Kidney epithelial cell (primary cell): ENCODE results near the gene REEP1. TPM values are rescaled to one million over a fixed set of nuclear protein-coding genes. Genes with fewer than 3 reads are reported as not detected.

Experiments used
- DNase-seq: peaks from one replicate; pipeline ENCODE4 v3.0.0-alpha.2; 2010; ENCODE audit warnings: low read depth
- H3K27me3 ChIP-seq: 2 replicates; pipeline ENCODE4 v1.6.0; 2011; ENCODE audit warnings: low read length; ENCODE audit not compliant: control insufficient read depth, insufficient read depth
- H3K36me3 ChIP-seq: 2 replicates; pipeline ENCODE4 v1.5.1; 2011; ENCODE audit warnings: low read length; ENCODE audit not compliant: control insufficient read depth, insufficient read depth
- H3K4me3 ChIP-seq: 2 replicates; pipeline ENCODE4 v1.5.1; 2011; ENCODE audit warnings: low read depth, mild to moderate bottlenecking, control low read depth, low read length
- CTCF ChIP-seq: IDR thresholded peaks from 2 replicates; pipeline ENCODE4 v1.5.1; 2011; ENCODE audit warnings: mild to moderate bottlenecking, moderate library complexity, low read length, control low read depth, inconsistent platforms; ENCODE audit not compliant: insufficient read depth, poor library complexity, severe bottlenecking
- total RNA-seq: library from RNA; depleted of rRNA; stranded (reverse); fragments of >200 nt; gene quantifications from 2 replicates; pipeline ENCODE4 v1.2.3, GENCODE V29; 2015

The REEP1 gene
- total RNA-seq, 1 donor from 2014 or later, result 1.3 TPM

- DNase-seq, result no peak
- TF ChIP-seq CTCF, result no peak
- Histone ChIP-seq H3K4me3 (no peak overlapping the region), H3K36me3 (no peaks in the 10 kb centered on the region), H3K27me3 (peaks cover 3% of the 10 kb centered on the region)
Measured at GRCh38 chr2:86292571-86293515, 44.6 kb downstream of the REEP1 start.

DNA sequence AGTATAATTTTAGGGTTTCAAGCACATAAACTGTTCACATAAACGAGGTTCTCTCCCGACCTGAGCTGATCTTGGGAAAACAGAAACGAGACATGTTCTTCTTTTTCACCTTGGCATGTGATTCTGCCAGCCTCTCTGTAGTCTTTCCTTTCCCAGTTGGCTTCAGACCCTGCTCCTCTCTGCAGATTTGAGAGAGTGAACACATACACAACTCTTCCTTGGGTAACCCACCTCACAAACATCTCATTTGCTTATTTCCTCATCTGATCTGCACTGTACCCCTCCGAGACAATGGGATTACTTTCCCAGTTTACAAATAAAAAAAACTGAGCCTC lies 46.1 kb downstream of the REEP1 start:
- H3K27me3 ChIP-seq, result peaks cover 3% of the 10 kb centered on the region
- DNase-seq, result no peak
- H3K36me3 ChIP-seq, result no peaks in the 10 kb centered on the region
- H3K4me3 ChIP-seq, result no peak overlapping the region
- TF ChIP-seq CTCF, result no peak

- H3K36me3 ChIP-seq, result no peaks in the 10 kb centered on the region
- H3K4me3 ChIP-seq, result no peak overlapping the region
- DNase-seq, result no peak
- peaks cover 5% of the 10 kb centered on the region for H3K27me3 ChIP-seq
- no peak for TF ChIP-seq CTCF
Measured at GRCh38 chr2:86290596-86291327, 46.7 kb downstream of the REEP1 start.

DNA sequence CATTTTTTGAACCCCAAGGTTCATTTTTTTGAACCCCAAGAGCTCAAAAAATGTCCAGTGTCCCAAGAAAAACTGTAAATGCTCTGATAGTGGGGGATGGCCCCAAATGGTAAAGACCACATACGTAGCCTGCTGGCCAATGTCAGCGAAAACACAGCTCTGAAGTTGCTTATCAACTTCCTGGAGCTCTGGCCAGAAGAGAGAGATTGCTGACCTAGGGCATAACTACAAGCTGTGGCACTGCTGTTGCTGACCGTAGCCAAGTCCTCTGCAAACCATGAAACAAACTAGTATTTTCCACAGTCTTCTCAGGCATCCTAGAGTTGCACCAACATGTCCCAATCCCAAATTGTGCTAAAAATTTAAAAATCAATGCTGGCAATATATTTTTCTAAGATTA lies 50.9 kb downstream of the REEP1 start:
- DNase-seq, result no peak
- peaks cover 6% of the 10 kb centered on the region for H3K27me3 ChIP-seq
- H3K4me3 ChIP-seq, result no peak overlapping the region
- H3K36me3 ChIP-seq, result no peaks in the 10 kb centered on the region
- TF ChIP-seq CTCF, result no peak

DNA sequence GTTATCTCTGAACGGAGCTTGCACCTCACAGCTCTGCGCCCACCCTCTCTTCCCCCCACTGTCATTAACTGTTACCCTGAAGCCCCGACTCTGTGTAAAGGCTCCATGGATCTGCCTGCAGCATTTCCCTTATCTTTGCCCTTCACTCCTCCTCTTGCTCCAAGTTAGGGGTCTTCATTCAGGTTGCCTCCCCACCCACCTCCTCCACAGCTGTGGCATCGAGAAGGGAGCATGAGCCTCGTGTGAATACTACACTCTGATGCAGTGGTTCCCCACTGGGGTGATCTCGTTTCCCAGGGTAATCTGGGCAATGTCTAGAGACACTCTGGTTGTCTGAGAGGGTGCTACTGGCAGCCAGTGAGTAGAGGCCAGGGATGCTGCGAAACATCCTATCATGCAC lies 51.4 kb downstream of the REEP1 start:
- TF ChIP-seq CTCF, result no peak
- H3K27me3 ChIP-seq, result peaks cover 4% of the 10 kb centered on the region
- H3K4me3 ChIP-seq, result no peak overlapping the region
- DNase-seq, result no peak
- H3K36me3 ChIP-seq, result no peaks in the 10 kb centered on the region
